DMS153 treated with DMSO at 0.1 percent for 48 hours (cell line): ENCODE results near the gene MYO5B.

ENCODE experiments used
- DNase-seq: peaks from one replicate; lab custom pipeline; 2025; ENCODE audit not compliant: unreplicated experiment; lab: John Stamatoyannopoulos, UW

The MYO5B gene

GRCh38 chr18:49862656-49863385, 332.1 kb downstream of the MYO5B start:
- DNase-seq, result no peak

GRCh38 chr18:49861659-49862058, 333.3 kb downstream of the MYO5B start:
- no peak for DNase-seq

GRCh38 chr18:49859725-49860124, 335.2 kb downstream of the MYO5B start:
- DNase-seq, result no peak

GRCh38 chr18:49859021-49859359, 336.0 kb downstream of the MYO5B start:
- no peak for DNase-seq

- peak; percentile 54 for DNase-seq
Observed at GRCh38 chr18:49858309-49859020, 336.5 kb downstream of the MYO5B start.

- DNase-seq, result no peak
Observed at GRCh38 chr18:49857708-49858107, 337.2 kb downstream of the MYO5B start.

- DNase-seq, result no peak
Observed at GRCh38 chr18:49856496-49856895, 338.5 kb downstream of the MYO5B start.

- DNase-seq, result no peak
Observed at GRCh38 chr18:49855711-49856415, 339.1 kb downstream of the MYO5B start.

GRCh38 chr18:49854681-49855080, 340.3 kb downstream of the MYO5B start:
- no peak for DNase-seq

GRCh38 chr18:49853436-49853835, 341.5 kb downstream of the MYO5B start:
- DNase-seq, result no peak

GRCh38 chr18:49853011-49853410, 341.9 kb downstream of the MYO5B start:
- DNase-seq, result no peak

GRCh38 chr18:49851624-49852023, 343.3 kb downstream of the MYO5B start:
- DNase-seq, result no peak

GRCh38 chr18:49850636-49851035, 344.3 kb downstream of the MYO5B start:
- DNase-seq, result no peak

GRCh38 chr18:49849331-49850217, 345.4 kb downstream of the MYO5B start:
- peak; percentile 72 for DNase-seq

GRCh38 chr18:49848115-49848514, 346.8 kb downstream of the MYO5B start:
- DNase-seq, result no peak

- no peak for DNase-seq
Observed at GRCh38 chr18:49847524-49847923, 347.4 kb downstream of the MYO5B start.

- DNase-seq, result no peak
Observed at GRCh38 chr18:49846718-49847470, 348.1 kb downstream of the MYO5B start.

GRCh38 chr18:49846361-49846662, 348.6 kb downstream of the MYO5B start:
- no peak for DNase-seq

GRCh38 chr18:49845629-49846360, 349.2 kb downstream of the MYO5B start:
- DNase-seq, result no peak

- DNase-seq, result no peak
Observed at GRCh38 chr18:49844903-49845302, 350.0 kb downstream of the MYO5B start.
